ENCODE results near the gene C4BPA. TPM values are rescaled to one million over a fixed set of nuclear protein-coding genes. Genes with fewer than 3 reads are reported as not detected.

The C4BPA gene
- total and polyA plus RNA-seq, 10 of the 15 experiments (the other 5 are each of a cell fraction or from before 2014, with no cell fraction given) = 0.31 TPM; not detected in 9

- ChIA-PET CTCF (no interaction called here), POLR2A (no interaction called here), RAD21 (ENCODE audit: unreplicated experiment) (no interaction called here), SMC1A (ENCODE audit: uncharacterized antibody, unreplicated experiment) (no interaction called here)
- no peak overlapping the region for H3K4me2 ChIP-seq (ENCODE audit: control insufficient read depth, insufficient read depth)
- no peak for ATAC-seq
- no peak overlapping the region for H3K9ac ChIP-seq (ENCODE audit: control insufficient read depth, insufficient read depth, low read length)
- H3K36me3 ChIP-seq (ENCODE audit: control insufficient read depth in 2 of 2, insufficient read depth in 2 of 2, low read length in 1 of 2) = no peaks in the 10 kb centered on the region
- H3K27me3 ChIP-seq (replicated peaks in 1 of 2; ENCODE audit: control insufficient read depth in 2 of 2, insufficient read depth in 2 of 2, low read length in 1 of 2) = no peaks in the 10 kb centered on the region
- intact Hi-C loops (cut with micrococcal nuclease; ENCODE audit: unreplicated experiment) = no loop called here
- H4K20me1 ChIP-seq (ENCODE audit: control insufficient read depth, insufficient read depth) = no peaks in the 10 kb centered on the region
- no peak for DNase-seq (ENCODE audit: low read depth, low spot score)
- peaks cover 4% of the 10 kb centered on the region for H3K4me1 ChIP-seq (ENCODE audit: control insufficient read depth, insufficient read depth, low read length)
- peaks cover 3% of the 10 kb centered on the region; the same call in 2 of the 3 replicates for H3K9me3 ChIP-seq (replicated peaks; ENCODE audit: control insufficient read depth, insufficient read depth, low read length)
- 0% methylated on average over 1 of the region's 1 CpG for WGBS (ENCODE audit: insufficient coverage, insufficient replicate concordance, low lambda C conversion rate, missing lambda C conversion rate)
- H3K27ac ChIP-seq (ENCODE audit: control insufficient read depth, insufficient read depth) = no peak overlapping the region
- TF ChIP-seq ESRRA (IDR thresholded peaks at IDR 0.05; ENCODE audit: low read length) (no peak), MXI1 (IDR thresholded peaks at IDR 0.05; ENCODE audit: low read depth, low read length) (no peak), SRF (IDR thresholded peaks at IDR 0.05; ENCODE audit: low read depth in 2 of 2, low read length in 2 of 2) (no peak), ZNF207 (IDR thresholded peaks at IDR 0.05; ENCODE audit: borderline replicate concordance) (no peak), RFX5 (IDR thresholded peaks at IDR 0.05; ENCODE audit: low read depth, low read length) (no peak), IRF5 (IDR thresholded peaks at IDR 0.05; ENCODE audit: borderline replicate concordance) (no peak), SUPT20H (IDR thresholded peaks at IDR 0.05; ENCODE audit: borderline replicate concordance, control insufficient read depth, low read depth, low read length) (no peak), KDM1A (IDR thresholded peaks at IDR 0.05; ENCODE audit: borderline replicate concordance) (no peak), E2F8 (IDR thresholded peaks at IDR 0.05; ENCODE audit: low read depth, partially characterized antibody) (no peak), YBX1 (IDR thresholded peaks at IDR 0.05) (no peak), HSF1 (IDR thresholded peaks at IDR 0.05; ENCODE audit: low read depth, low read length) (no peak)
- no peak for FAIRE-seq
- BruUV-seq (replicated peaks) = no TSS peak
- H3K79me2 ChIP-seq (ENCODE audit: control insufficient read depth, insufficient read depth, low read length) = no peaks in the 10 kb centered on the region
- H3K4me3 ChIP-seq = no peak overlapping the region
- in situ Hi-C loops (cut with MboI) = no loop called here
- H2AFZ ChIP-seq (ENCODE audit: control insufficient read depth, low read depth, low read length) = no peak overlapping the region
Measured at GRCh38 chr1:207102659-207103058, 1.4 kb upstream of the C4BPA start.
